ENCODE results near the gene RUBCN. TPM values are rescaled to one million over a fixed set of nuclear protein-coding genes. Genes with fewer than 3 reads are reported as not detected.

RUBCN gene
- polyA plus RNA-seq, 1 of the 3 experiments (the other 2 are of a cell fraction) = 14.9 TPM

- Histone ChIP-seq H3K4me2 (no peak overlapping the region), H3K9me2 (no peaks in the 10 kb centered on the region), H3F3A (replicated peaks; ENCODE audit: insufficient read depth) (peaks cover 28% of the 10 kb centered on the region), H3K27me3 (ENCODE audit: insufficient read depth) (no peaks in the 10 kb centered on the region), H3K27ac (ENCODE audit: low read depth in 2 of 2, low read length in 1 of 2) (peak overlapping the region in 1 of 2 experiments; percentile 98; a peak in 2 of 4 replicates), H3K36me3 (replicated peaks in 1 of 2; ENCODE audit: control insufficient read depth in 1 of 2, insufficient read depth in 2 of 2, low read length in 1 of 2) (no peaks in the 10 kb centered on the region), H3K4me1 (ENCODE audit: control insufficient read depth in 1 of 2, insufficient read depth in 2 of 2, low read depth in 1 of 2, low read length in 1 of 2) (peaks cover 6 to 24% of the 10 kb centered on the region in 2 experiments; a peak in 3 of 4 replicates), H2AFZ (ENCODE audit: low read depth) (no peak overlapping the region), H3K4me3 (ENCODE audit: low read depth in 2 of 2, low read length in 1 of 2) (no peak overlapping the region), H4K20me1 (ENCODE audit: insufficient read depth) (no peaks in the 10 kb centered on the region), H3K79me2 (ENCODE audit: insufficient read depth) (peaks cover 50% of the 10 kb centered on the region; the same call in 1 of the 2 replicates), H3K9ac (no peak overlapping the region), H3K9me3 (no peaks in the 10 kb centered on the region)
- TF ChIP-seq RAD21 (IDR thresholded peaks at IDR 0.05; ENCODE audit: low read length) = no peak
- ChIA-PET POLR2A (no interaction called here), CTCF (interaction anchor here (0.9 to 2.0 kb wide), 3 partner anchors 10 to 115 kb away, joined by 3 to 7 read pairs (median 3); no protein-coding TSS in a partner anchor)
- no peak for DNase-seq
- WGBS (ENCODE audit: low lambda C conversion rate) = 93% methylated on average over 4 of the region's 4 CpGs
These were observed 22.5 kb downstream of the RUBCN start for GRCh38 chr3:197714251-197714650.

GRCh38 chr3:197713477-197713822, 23.3 kb downstream of the RUBCN start:
- peaks cover 6 to 18% of the 10 kb centered on the region in 2 experiments; a peak in 3 of 4 replicates for H3K4me1 ChIP-seq (ENCODE audit: control insufficient read depth in 1 of 2, insufficient read depth in 2 of 2, low read depth in 1 of 2, low read length in 1 of 2)
- H3K27me3 ChIP-seq (ENCODE audit: insufficient read depth) = no peaks in the 10 kb centered on the region
- no peaks in the 10 kb centered on the region for H3K9me3 ChIP-seq
- H3K27ac ChIP-seq (ENCODE audit: low read depth in 2 of 2, low read length in 1 of 2) = peak overlapping the region; percentile 36 to 98
- H3K4me3 ChIP-seq (ENCODE audit: low read depth in 2 of 2, low read length in 1 of 2) = no peak overlapping the region
- H3K9me2 ChIP-seq = no peaks in the 10 kb centered on the region
- ChIA-PET CTCF (interaction anchor here (0.6 to 2.0 kb wide), 2 partner anchors 115 to 229 kb away, joined by 3 to 7 read pairs; no protein-coding TSS in a partner anchor), POLR2A (no interaction called here)
- no peak for DNase-seq
- 76% methylated on average over 4 of the region's 4 CpGs for WGBS (ENCODE audit: low lambda C conversion rate)
- TF ChIP-seq TAF1 (IDR thresholded peaks at IDR 0.05; ENCODE audit: borderline replicate concordance, low read depth, low read length) (no peak), ELF1 (IDR thresholded peaks at IDR 0.05) (no peak)
- peak overlapping the region; percentile 80; the same call in 1 of the 2 replicates for H3K9ac ChIP-seq
- peaks cover 28% of the 10 kb centered on the region for H3F3A ChIP-seq (replicated peaks; ENCODE audit: insufficient read depth)
- peaks cover 0 to 4% of the 10 kb centered on the region in 2 experiments for H3K36me3 ChIP-seq (replicated peaks in 1 of 2; ENCODE audit: control insufficient read depth in 1 of 2, insufficient read depth in 2 of 2, low read length in 1 of 2)
- peak overlapping the region; percentile 69 for H3K4me2 ChIP-seq
- no peak overlapping the region for H2AFZ ChIP-seq (ENCODE audit: low read depth)
- peaks cover 48% of the 10 kb centered on the region; the same call in 1 of the 2 replicates for H3K79me2 ChIP-seq (ENCODE audit: insufficient read depth)
- H4K20me1 ChIP-seq (ENCODE audit: insufficient read depth) = no peaks in the 10 kb centered on the region

GRCh38 chr3:197711973-197712707, 24.6 kb downstream of the RUBCN start:
- under 1% methylated on average over 9 of the region's 9 CpGs for WGBS (ENCODE audit: low lambda C conversion rate)
- TF ChIP-seq MEF2A (IDR thresholded peaks at IDR 0.05; ENCODE audit: borderline replicate concordance, low read depth) = peak; percentile 81; the same call in 1 of the 2 replicates
- TF ChIP-seq USF1 (IDR thresholded peaks at IDR 0.05; ENCODE audit: borderline replicate concordance, low read depth) = no peak
- TF ChIP-seq NRF1 (IDR thresholded peaks at IDR 0.05; ENCODE audit: low read depth, low read length) = no peak
- no peak for TF ChIP-seq ZBTB33 (IDR thresholded peaks at IDR 0.05; ENCODE audit: borderline replicate concordance, low read depth)
- peak; percentile 27; the same call in 1 of the 2 replicates for TF ChIP-seq RFX5 (IDR thresholded peaks at IDR 0.05; ENCODE audit: low read length)
- no peak for TF ChIP-seq ELF1 (IDR thresholded peaks at IDR 0.05)
- peak; percentile 90 for TF ChIP-seq JUND (IDR thresholded peaks at IDR 0.05)
- peak; percentile 26; the same call in 1 of the 2 replicates for TF ChIP-seq RXRA (IDR thresholded peaks at IDR 0.05; ENCODE audit: borderline replicate concordance, low read depth)
- peak; percentile 67; the same call in 1 of the 2 replicates for TF ChIP-seq MAX (IDR thresholded peaks at IDR 0.05; ENCODE audit: low read depth)
- TF ChIP-seq GABPA (IDR thresholded peaks at IDR 0.05; ENCODE audit: low read depth) = no peak
- TF ChIP-seq FOXJ3 (CRISPR knock-in tag; IDR thresholded peaks at IDR 0.05) = no peak
- TF ChIP-seq USF2 (IDR thresholded peaks at IDR 0.05; ENCODE audit: borderline replicate concordance, low read depth, low read length) = no peak

More at GRCh38 chr3:197711973-197712707, 24.6 kb downstream of the RUBCN start:
- Histone ChIP-seq H3K9me2 (no peaks in the 10 kb centered on the region), H3K4me1 (ENCODE audit: control insufficient read depth in 1 of 2, insufficient read depth in 2 of 2, low read depth in 1 of 2, low read length in 1 of 2) (peaks cover 6 to 18% of the 10 kb centered on the region in 2 experiments; a peak in 3 of 4 replicates), H4K20me1 (ENCODE audit: insufficient read depth) (no peaks in the 10 kb centered on the region), H3K9ac (peak overlapping the region; percentile 80), H3K27ac (ENCODE audit: low read depth in 2 of 2, low read length in 1 of 2) (peak overlapping the region; percentile 78 to 98), H3K4me3 (ENCODE audit: low read depth in 2 of 2, low read length in 1 of 2) (peak overlapping the region; percentile 44 to 52), H3K27me3 (ENCODE audit: insufficient read depth) (no peaks in the 10 kb centered on the region), H3K79me2 (ENCODE audit: insufficient read depth) (peaks cover 36% of the 10 kb centered on the region), H3K4me2 (peak overlapping the region; percentile 69), H3K36me3 (replicated peaks in 1 of 2; ENCODE audit: control insufficient read depth in 1 of 2, insufficient read depth in 2 of 2, low read length in 1 of 2) (peaks cover 0 to 4% of the 10 kb centered on the region in 2 experiments), H3K9me3 (no peaks in the 10 kb centered on the region), H3F3A (replicated peaks; ENCODE audit: insufficient read depth) (peaks cover 28% of the 10 kb centered on the region), H2AFZ (ENCODE audit: low read depth) (peak overlapping the region; percentile 83)
- ChIA-PET CTCF (interaction anchor here (0.8 to 1.3 kb wide), 2 partner anchors 10 to 11 kb away, joined by 3 read pairs; no protein-coding TSS in a partner anchor), POLR2A (no interaction called here)
- DNase-seq = peak; percentile 72

Measured in SK-N-SH (cell line).